ENCODE data around the gene H3-3A. TPM values are rescaled to one million over a fixed set of nuclear protein-coding genes. Genes with fewer than 3 reads are reported as not detected.

H3-3A gene
- total RNA-seq, 4 donors from 2014 or later, result 128 to 557 (median 501) TPM

GRCh38 chr1:226076378-226076777 is 13.9 kb downstream of the H3-3A start:
- Histone ChIP-seq H3K4me3 (no peak overlapping the region), H3K27me3 (no peaks in the 10 kb centered on the region), H3K9me3 (no peaks in the 10 kb centered on the region), H3K4me1 (peaks cover 0 to 7% (median 0%) of the 10 kb centered on the region in 4 donors), H3K27ac (no peak overlapping the region), H3K36me3 (peaks cover 0 to 9% (median 4%) of the 10 kb centered on the region in 4 donors)
- 82 to 89% methylated on average over 3 to 6 of the region's 6 CpGs for WGBS, 2 donors (ENCODE audit: low coverage in 1 of 2)
- no peak for DNase-seq
- in situ Hi-C loops (cut with MboI; ENCODE audit: low pct_ligation_motif_present in 1 of 4, low pct_unique_long_range_greater_than_20kb in 1 of 4, low sequenced_read_pairs in 3 of 4) (no loop called here), intact Hi-C loops (cut with DNase I; ENCODE audit: low total_unique reads) (no loop called here)
- TF ChIP-seq EP300 (IDR thresholded peaks at IDR 0.05; ENCODE audit: low read depth), result no peak
- no peak for TF ChIP-seq POLR2A (IDR thresholded peaks at IDR 0.05)
- TF ChIP-seq POLR2AphosphoS5 (IDR thresholded peaks at IDR 0.05), result no peak
- TF ChIP-seq CTCF (IDR thresholded peaks at IDR 0.05), result no peak

DNA sequence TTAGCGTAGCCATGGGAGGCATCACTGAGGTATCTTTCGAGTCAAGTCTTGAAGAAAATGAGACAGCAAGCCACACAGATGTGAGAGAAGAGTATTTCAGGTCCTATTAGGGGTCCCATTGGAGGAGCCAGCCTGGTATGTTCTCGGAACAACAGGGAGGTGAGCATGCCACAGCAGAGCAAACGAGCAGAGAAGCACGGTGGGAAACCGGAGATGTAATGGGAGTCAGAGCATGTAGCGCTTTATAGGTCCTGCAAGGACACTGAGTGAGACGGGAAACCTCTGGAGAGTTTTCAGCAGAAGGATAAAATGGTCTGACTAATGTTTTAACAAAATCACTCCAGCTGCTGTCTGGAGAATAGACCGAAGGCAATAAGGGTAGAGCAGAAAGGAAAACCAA is 15.9 kb downstream of the H3-3A start:
- H3K27me3 ChIP-seq, result no peaks in the 10 kb centered on the region
- DNase-seq, result no peak
- H3K4me1 ChIP-seq, result peaks cover 5 to 7% (median 6%) of the 10 kb centered on the region in 4 donors
- WGBS, 2 donors (ENCODE audit: low coverage in 1 of 2), result 77 to 79% methylated on average over 9 of the region's 9 CpGs
- no peak overlapping the region for H3K27ac ChIP-seq
- in situ Hi-C loops (cut with MboI; ENCODE audit: low pct_ligation_motif_present in 1 of 4, low pct_unique_long_range_greater_than_20kb in 1 of 4, low sequenced_read_pairs in 3 of 4) (no loop called here), intact Hi-C loops (cut with DNase I; ENCODE audit: low total_unique reads) (no loop called here)
- no peaks in the 10 kb centered on the region for H3K9me3 ChIP-seq
- TF ChIP-seq POLR2A (IDR thresholded peaks at IDR 0.05) (no peak), CTCF (IDR thresholded peaks at IDR 0.05) (no peak), EP300 (IDR thresholded peaks at IDR 0.05; ENCODE audit: low read depth) (no peak), POLR2AphosphoS5 (IDR thresholded peaks at IDR 0.05) (no peak)
- H3K36me3 ChIP-seq, result no peaks in the 10 kb centered on the region
- H3K4me3 ChIP-seq, result no peak overlapping the region

DNA sequence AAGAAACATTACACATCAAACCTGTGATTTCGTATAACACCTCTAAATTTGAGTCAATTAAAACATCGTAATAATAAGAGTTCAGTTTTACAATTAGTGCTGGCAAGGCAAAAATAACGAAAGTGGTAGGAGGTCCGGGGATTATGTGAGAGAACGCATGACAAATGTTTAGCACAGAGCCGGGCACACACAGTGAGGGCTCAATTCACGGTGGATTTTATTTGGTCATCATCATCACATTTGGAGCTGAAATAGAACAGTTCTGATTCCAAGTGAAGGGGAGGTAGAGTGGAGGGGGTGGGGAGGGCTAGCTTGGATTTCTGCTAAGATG is 20.0 kb downstream of the H3-3A start:
- no peaks in the 10 kb centered on the region for H3K27me3 ChIP-seq
- H3K4me3 ChIP-seq, result peak overlapping the region in 3 of 4 donors; percentile 44 to 79 (median 71)
- WGBS, 2 donors (ENCODE audit: low coverage in 1 of 2), result 60 to 71% methylated on average over 7 of the region's 7 CpGs
- peak overlapping the region; percentile 70 to 82 (median 79) for H3K27ac ChIP-seq
- peaks cover 5 to 11% (median 8%) of the 10 kb centered on the region in 4 donors for H3K4me1 ChIP-seq
- no peaks in the 10 kb centered on the region for H3K9me3 ChIP-seq
- H3K36me3 ChIP-seq, result no peaks in the 10 kb centered on the region
- no peak for DNase-seq
- in situ Hi-C loops (cut with MboI; ENCODE audit: low pct_ligation_motif_present in 1 of 4, low pct_unique_long_range_greater_than_20kb in 1 of 4, low sequenced_read_pairs in 3 of 4), result no loop called here
- TF ChIP-seq POLR2AphosphoS5 (IDR thresholded peaks at IDR 0.05) (no peak), EP300 (IDR thresholded peaks at IDR 0.05; ENCODE audit: low read depth) (no peak)
- intact Hi-C loops (cut with DNase I; ENCODE audit: low total_unique reads), result no loop called here

GRCh38 chr1:226082959-226083301 is 20.4 kb downstream of the H3-3A start:
- Histone ChIP-seq H3K27ac (peak overlapping the region; percentile 70 to 82 (median 79)), H3K4me1 (peaks cover 5 to 11% (median 8%) of the 10 kb centered on the region in 4 donors), H3K9me3 (no peaks in the 10 kb centered on the region), H3K36me3 (no peaks in the 10 kb centered on the region), H3K27me3 (no peaks in the 10 kb centered on the region), H3K4me3 (peak overlapping the region; percentile 44 to 79 (median 68))
- DNase-seq, result peak; percentile 60
- TF ChIP-seq POLR2AphosphoS5 (IDR thresholded peaks at IDR 0.05), result no peak
- no peak for TF ChIP-seq POLR2A (IDR thresholded peaks at IDR 0.05)
- no peak for TF ChIP-seq CTCF (IDR thresholded peaks at IDR 0.05)
- no peak for TF ChIP-seq EP300 (IDR thresholded peaks at IDR 0.05; ENCODE audit: low read depth)
- WGBS, 2 donors (ENCODE audit: low coverage in 1 of 2), result 0% methylated on average over 2 to 10 of the region's 23 CpGs
- in situ Hi-C loops (cut with MboI; ENCODE audit: low pct_ligation_motif_present in 1 of 4, low pct_unique_long_range_greater_than_20kb in 1 of 4, low sequenced_read_pairs in 3 of 4), result no loop called here
- intact Hi-C loops (cut with DNase I; ENCODE audit: low total_unique reads), result no loop called here

Measured in transverse colon (tissue), 4 donors.